GM13976 (cell line): ENCODE results near the gene FRMD4A.

ENCODE experiments used
- DNase-seq: peaks from one replicate; pipeline ENCODE4 v3.0.0; 2012; ENCODE audit warnings: low spot score
- CTCF ChIP-seq: IDR thresholded peaks from 2 replicates; pipeline ENCODE4 v1.5.1; 2012; ENCODE audit warnings: borderline replicate concordance, mild to moderate bottlenecking; ENCODE audit not compliant: insufficient read depth; ENCODE audit errors: extremely low read depth, missing control alignments, control extremely low read depth
- in situ Hi-C: fragments of 300-500 bp; cut with MboI; formaldehyde crosslinking; loops from one replicate; pipeline ENCODE4 v1.12.0; 2022; ENCODE audit warnings: low sequenced_read_pairs, mixed read lengths, inconsistent platforms; ENCODE audit not compliant: unreplicated experiment

Gene FRMD4A

GRCh38 chr10:13915710-13916109 is 415.0 kb downstream of the FRMD4A start:
- no peak for TF ChIP-seq CTCF
- in situ Hi-C loops, result no loop called here
- no peak for DNase-seq

GRCh38 chr10:13913897-13914296 is 416.8 kb downstream of the FRMD4A start:
- DNase-seq, result no peak
- TF ChIP-seq CTCF, result no peak
- in situ Hi-C loops, result no loop called here

- no peak for TF ChIP-seq CTCF
- no peak for DNase-seq
- in situ Hi-C loops, result no loop called here
Observed at GRCh38 chr10:13911821-13912520, 418.8 kb downstream of the FRMD4A start.

- TF ChIP-seq CTCF, result no peak
- DNase-seq, result no peak
- in situ Hi-C loops, result no loop called here
Observed at GRCh38 chr10:13909516-13910258, 421.0 kb downstream of the FRMD4A start.

- DNase-seq, result no peak
- no peak for TF ChIP-seq CTCF
- in situ Hi-C loops, result no loop called here
Observed at GRCh38 chr10:13908475-13908874, 422.2 kb downstream of the FRMD4A start.

- DNase-seq, result no peak
- TF ChIP-seq CTCF, result no peak
- in situ Hi-C loops, result no loop called here
Observed at GRCh38 chr10:13907570-13907969, 423.2 kb downstream of the FRMD4A start.
